HG02840 (cell line): ENCODE results near the gene GPR153.
"Not testable (repeated sequence)": the region's sequence is repeated elsewhere in the genome, so short reads cannot be mapped to it uniquely, and the experiment has no call there.

Experiments
- ATAC-seq: cut with Tn5 transposase; IDR thresholded peaks from one replicate; pipeline ENCODE4 v1.9.1; 2021; ENCODE audit warnings: mild to moderate bottlenecking, moderate library complexity, moderate number of reproducible peaks; ENCODE audit not compliant: unreplicated experiment, low FRiP score

GPR153 gene

DNA sequence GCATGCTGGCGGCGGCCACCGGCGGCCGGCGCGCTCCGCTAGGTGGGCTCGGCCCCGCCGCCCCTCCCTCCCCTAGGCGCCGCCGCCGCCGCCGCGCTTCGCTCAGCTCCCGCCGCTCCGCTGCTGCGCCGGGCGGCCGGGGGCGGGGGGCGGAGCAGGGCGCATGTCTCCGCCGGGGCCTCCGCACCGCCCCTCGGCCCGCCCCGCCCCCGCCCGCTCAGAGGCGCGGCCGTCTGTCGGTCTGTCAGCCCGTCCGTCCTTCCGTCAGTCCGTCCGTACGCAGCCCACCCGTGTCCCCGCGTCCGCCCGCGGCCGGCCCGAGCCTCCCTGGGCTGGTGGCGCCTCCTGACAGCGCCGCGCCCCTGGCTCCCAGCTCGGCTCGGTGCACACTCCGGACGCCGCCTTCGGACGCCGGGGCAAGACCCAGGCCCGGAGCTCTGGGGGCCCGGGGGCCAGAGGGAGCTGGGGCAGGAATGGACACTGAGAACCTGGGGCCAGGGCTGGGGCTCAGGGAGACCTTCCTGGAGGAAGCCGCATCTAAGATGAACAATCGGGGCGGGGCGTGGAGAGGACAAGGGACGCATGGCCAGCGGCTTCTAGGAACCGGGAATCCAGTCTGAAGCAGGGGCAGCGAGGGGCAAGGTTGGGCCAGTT, at the start of gene GPR153:
TSS of gene GPR153 (minus strand) at position 138 of the 654 bp plus-strand sequence. CDS start 6,193 bp downstream, outside the sequence.
- no peak for ATAC-seq

- ATAC-seq = no peak
Observed at GRCh38 chr1:6310116-6310848, 49.4 kb upstream of the GPR153 start.

GRCh38 chr1:6309564-6309963, 48.7 kb upstream of the GPR153 start:
- ATAC-seq = no peak

DNA sequence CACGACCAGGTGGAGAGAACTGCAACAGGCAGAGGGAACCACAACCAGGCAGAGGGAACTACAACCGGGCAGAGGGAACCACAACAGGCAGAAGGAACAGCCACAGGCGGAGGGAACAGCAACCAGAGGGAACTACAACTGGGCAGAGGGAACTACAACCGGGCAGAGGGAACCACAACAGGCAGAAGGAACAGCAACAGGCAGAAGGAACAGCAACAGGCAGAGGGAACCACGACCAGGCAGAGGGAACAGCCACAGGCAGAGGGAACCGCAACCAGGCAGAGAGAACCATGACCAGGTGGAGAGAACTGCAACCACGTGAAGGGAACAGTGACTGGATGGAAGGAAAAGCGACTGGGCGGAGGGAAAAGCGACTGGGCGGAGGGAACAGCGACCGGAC, 47.6 kb upstream of the GPR153 start:
- ATAC-seq = no peak

DNA sequence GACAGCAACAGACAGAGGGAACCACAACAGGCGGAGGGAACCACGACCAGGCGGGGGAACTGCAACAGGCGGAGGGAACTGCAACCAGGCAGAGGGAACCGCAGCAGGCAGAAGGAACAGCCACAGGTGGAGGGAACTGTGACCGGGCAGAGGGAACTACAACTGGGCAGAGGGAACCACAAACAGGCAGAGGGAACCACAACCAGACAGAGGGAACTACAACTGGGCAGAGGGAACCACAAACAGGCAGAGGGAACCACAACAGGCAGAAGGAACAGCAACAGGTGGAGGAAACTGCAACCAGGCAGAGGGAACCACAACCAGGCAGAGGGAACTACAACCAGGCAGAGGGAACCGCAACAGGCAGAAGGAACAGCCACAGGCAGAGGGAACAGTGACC, 46.8 kb upstream of the GPR153 start:
- ATAC-seq = not testable (repeated sequence)

GRCh38 chr1:6307099-6307498, 46.2 kb upstream of the GPR153 start:
- no peak for ATAC-seq

DNA sequence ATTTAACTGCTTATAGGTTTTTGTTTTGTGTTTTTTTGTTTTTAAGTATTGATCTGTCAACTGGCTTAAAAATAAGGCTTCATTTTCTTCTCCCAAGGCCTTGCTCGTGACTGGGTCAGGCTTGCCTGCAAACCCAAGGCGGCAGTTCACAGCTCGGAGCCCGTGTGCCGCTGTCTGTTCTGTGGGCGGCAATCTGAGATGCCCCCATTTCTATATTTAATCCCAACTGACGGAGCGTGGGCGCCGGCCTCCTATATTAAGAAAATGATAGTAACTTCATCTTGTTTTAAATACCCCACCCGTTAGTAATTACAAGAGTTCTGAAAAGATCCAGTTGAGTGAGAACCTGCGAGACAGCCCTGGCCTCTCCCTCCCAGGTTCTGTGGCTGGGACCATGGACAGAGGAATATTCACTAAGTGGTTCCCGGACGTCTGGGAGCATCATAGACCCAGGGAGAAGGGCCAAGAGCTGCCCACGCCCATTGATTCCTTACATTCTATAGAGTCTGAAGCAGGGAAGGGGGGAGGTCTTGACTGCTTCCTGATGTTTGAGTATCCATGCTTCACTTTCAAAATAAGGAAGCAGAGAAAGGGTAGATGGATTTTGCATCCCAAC, 42.6 kb upstream of the GPR153 start:
- ATAC-seq = no peak

- ATAC-seq = no peak
Observed at GRCh38 chr1:6302568-6302967, 41.7 kb upstream of the GPR153 start.

DNA sequence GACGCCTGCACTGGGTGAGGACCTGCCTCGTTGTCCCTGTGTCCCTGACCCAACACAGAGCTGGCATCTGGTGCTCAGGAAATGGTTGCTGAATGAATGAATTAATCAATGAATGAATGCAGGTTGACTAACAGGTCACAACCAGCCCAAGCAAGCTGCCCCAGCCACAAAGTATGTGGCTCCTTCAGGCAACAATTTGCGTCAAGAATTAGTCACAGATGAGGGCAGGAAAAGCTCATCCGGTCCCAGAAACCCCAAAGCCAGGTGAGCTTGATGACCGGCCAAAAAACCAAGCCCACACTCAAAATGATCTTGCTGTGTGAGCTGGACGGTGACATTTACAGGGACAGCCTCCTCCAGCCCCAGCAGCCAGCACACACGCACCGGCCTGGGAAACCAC, 40.6 kb upstream of the GPR153 start:
- no peak for ATAC-seq

GRCh38 chr1:6300342-6301048, 39.6 kb upstream of the GPR153 start:
- ATAC-seq = no peak

GRCh38 chr1:6299557-6300165, 38.8 kb upstream of the GPR153 start:
- no peak for ATAC-seq

DNA sequence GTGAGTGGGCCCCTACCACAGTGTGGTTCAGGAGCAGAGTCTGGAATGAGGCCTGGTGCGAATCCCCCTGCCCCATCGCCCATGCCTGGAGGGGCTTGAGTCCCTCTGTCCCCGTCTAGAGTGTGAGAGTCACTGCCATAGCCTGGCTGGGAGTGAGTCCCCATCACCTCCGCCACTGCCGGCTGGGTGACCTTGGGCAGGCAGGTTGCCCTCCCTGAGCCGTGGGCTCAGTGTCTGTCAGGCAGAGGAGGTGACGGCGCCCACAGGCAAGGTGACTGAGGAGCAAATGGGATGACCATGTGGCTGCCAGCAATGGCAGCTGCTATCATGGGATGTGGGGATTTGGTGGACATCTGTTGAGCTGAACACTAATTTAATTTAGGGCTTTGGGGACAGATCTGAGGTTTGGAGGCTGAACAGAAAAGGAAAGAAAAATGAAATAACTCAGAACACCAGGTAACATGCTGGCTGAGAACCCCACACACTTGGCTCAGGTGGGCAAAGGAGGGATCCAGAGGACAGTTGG, 38.1 kb upstream of the GPR153 start:
- ATAC-seq = no peak

- ATAC-seq = no peak
Observed at GRCh38 chr1:6298530-6298929, 37.6 kb upstream of the GPR153 start.

DNA sequence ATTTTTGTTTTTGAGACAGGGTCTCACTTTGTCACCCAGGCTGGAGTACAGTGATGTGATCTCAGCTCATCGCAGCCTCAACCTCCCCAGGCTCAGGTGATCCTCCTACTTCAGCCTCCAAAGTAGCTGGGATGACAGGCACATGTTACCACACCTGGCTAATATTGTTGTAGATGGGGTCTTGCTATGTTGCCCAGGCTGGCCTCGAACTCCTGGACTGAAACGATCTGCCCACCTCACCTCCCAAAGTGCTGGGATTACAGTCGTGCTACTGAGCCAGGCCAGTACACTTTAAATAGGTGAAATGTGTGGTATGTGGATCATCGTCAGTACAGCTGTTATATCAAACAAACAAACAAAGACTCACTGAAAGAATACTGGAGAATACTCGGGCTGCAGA, 35.0 kb upstream of the GPR153 start:
- no peak for ATAC-seq

- ATAC-seq = no peak
Observed at GRCh38 chr1:6294890-6295556, 34.1 kb upstream of the GPR153 start.

DNA sequence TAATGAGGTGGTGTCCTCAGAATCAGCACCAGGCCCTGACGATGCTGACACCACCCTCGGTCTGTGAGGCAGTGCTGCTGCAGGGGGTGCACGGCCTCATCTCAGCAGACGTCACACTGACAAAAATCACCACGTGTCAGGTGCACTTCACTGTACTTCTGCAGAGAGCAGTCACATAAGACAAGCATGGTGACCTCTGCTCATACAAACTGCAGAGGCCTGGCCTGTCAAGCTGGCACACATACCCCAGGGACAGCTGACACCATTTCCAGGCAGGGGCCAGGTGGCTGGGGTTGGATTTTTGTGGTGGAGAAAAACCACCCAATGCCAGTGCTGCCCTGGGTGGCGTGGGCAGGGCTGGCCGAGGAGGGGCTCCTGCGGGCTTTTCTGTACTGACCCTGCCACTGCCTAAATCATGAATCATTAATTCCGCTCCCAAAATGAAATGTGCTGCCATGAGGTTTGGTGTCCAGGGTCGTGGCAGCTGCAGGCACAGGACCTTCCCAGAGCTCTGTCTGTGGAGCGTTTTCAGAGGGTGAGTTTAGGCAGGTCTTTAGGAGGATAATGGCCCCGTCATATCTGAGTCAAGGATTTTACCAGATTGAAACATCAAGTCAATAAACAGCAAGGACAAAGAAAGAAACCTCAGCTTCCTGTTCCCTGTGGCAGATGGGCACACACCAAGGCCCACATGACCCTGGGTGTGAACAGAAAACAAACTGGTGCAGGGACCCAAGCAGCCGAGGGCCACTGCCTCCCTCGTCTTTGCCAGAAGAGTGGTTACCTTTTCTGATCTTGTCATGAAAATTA, 33.4 kb upstream of the GPR153 start:
- ATAC-seq = no peak

DNA sequence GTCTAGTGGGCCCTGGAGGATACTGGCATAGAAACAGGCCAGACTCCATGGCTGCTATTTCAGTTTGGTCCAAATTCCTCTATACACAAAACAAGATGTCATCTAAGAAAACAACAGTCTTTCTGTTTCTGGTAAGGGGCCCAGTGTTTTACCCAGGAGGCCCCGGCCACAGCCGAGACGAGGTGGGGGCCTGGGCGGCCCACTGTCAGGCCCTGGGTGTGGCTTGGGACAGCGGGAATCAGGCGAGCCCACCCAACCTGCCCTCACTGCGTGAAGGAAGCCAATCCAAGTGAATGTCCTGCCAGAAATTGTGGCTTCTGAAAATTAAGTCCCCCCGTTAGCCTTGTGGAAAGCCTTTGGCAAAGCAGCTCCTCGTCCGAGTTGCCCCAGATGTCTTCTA, 31.2 kb upstream of the GPR153 start:
- ATAC-seq = no peak

DNA sequence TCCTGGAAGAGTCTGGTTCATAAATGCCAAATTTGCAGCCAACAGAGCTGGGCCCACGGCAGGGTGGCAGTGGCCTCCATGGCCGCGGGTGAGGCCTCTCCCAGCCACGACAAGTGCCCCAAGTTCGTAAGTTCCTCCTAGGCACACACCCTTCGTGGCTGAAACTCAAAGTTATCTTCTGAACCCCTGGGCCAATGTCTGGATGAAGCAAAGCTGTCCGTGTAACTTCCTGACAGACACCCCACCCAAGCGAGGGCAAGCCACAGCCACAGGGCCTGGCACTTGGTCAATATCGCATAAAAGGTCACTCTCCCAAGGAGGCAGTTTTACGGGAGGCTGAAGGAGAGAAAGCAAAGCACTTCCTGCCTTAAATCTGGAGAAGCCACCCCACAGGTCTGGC, 27.8 kb upstream of the GPR153 start:
- no peak for ATAC-seq

- ATAC-seq = no peak
Observed at GRCh38 chr1:6288026-6288425, 27.1 kb upstream of the GPR153 start.
